ENCODE results near the gene TRUB2. TPM values are rescaled to one million over a fixed set of nuclear protein-coding genes. Genes with fewer than 3 reads are reported as not detected.
A peak's percentile ranks its signal among the peaks of the same experiment; 100 is the strongest.

The TRUB2 gene
- polyA plus RNA-seq, 6 donors from 2014 or later, result 12.7 to 23.4 (median 22.1) TPM

GRCh38 chr9:128335914-128336313, 13.7 kb upstream of the TRUB2 start:
- no peaks in the 10 kb centered on the region for H3K36me3 Mint-ChIP-seq
- ATAC-seq (ENCODE audit: low read depth in 2 of 2) (no peak), DNase-seq (no peak)
- no peaks in the 10 kb centered on the region for H3K27me3 Mint-ChIP-seq
- H3K4me1 Mint-ChIP-seq, result peaks cover 0 to 5% (median 0%) of the 10 kb centered on the region in 3 donors
- no peaks in the 10 kb centered on the region for H3K9me3 Mint-ChIP-seq
- no peak overlapping the region for H3K4me3 Mint-ChIP-seq
- H3K27ac Mint-ChIP-seq, result peak overlapping the region in 2 of 6 donors; percentile 34 to 47

GRCh38 chr9:128335161-128335560, 12.9 kb upstream of the TRUB2 start:
- H3K4me1 Mint-ChIP-seq, result peaks cover 0 to 5% (median 0%) of the 10 kb centered on the region in 3 donors
- H3K27me3 Mint-ChIP-seq, result no peaks in the 10 kb centered on the region
- H3K36me3 Mint-ChIP-seq, result no peaks in the 10 kb centered on the region
- DNase-seq, result no peak
- H3K27ac Mint-ChIP-seq, result no peak overlapping the region
- no peaks in the 10 kb centered on the region for H3K9me3 Mint-ChIP-seq
- ATAC-seq (ENCODE audit: low read depth in 2 of 2), result no peak
- H3K4me3 Mint-ChIP-seq, result peak overlapping the region in 1 of 8 donors; percentile 18

- Mint-ChIP-seq H3K9me3 (no peaks in the 10 kb centered on the region), H3K27me3 (no peaks in the 10 kb centered on the region), H3K4me3 (no peak overlapping the region), H3K27ac (no peak overlapping the region), H3K4me1 (no peaks in the 10 kb centered on the region), H3K36me3 (no peaks in the 10 kb centered on the region)
- ATAC-seq (ENCODE audit: low read depth in 2 of 2), result no peak
- no peak for DNase-seq
Observed at GRCh38 chr9:128333451-128333869, 11.2 kb upstream of the TRUB2 start.

- Mint-ChIP-seq H3K36me3 (no peaks in the 10 kb centered on the region), H3K27ac (no peak overlapping the region), H3K4me1 (peaks cover 15 to 38% (median 35%) of the 10 kb centered on the region in 3 donors), H3K27me3 (no peaks in the 10 kb centered on the region), H3K9me3 (no peaks in the 10 kb centered on the region), H3K4me3 (peak overlapping the region in 3 of 8 donors; percentile 35 to 61 (median 56))
- DNase-seq (no peak), ATAC-seq (ENCODE audit: low read depth in 2 of 2) (no peak)
Observed at GRCh38 chr9:128325629-128326028, 3.4 kb upstream of the TRUB2 start.

- Mint-ChIP-seq H3K4me3 (peak overlapping the region in 6 of 8 donors; percentile 10 to 99 (median 50)), H3K27me3 (no peaks in the 10 kb centered on the region), H3K36me3 (no peaks in the 10 kb centered on the region), H3K4me1 (peaks cover 15 to 38% (median 35%) of the 10 kb centered on the region in 3 donors), H3K9me3 (no peaks in the 10 kb centered on the region), H3K27ac (no peak overlapping the region)
- ATAC-seq (ENCODE audit: low read depth in 2 of 2), result no peak
- no peak for DNase-seq
Observed at GRCh38 chr9:128324401-128324800, 2.2 kb upstream of the TRUB2 start.

GRCh38 chr9:128323791-128324190, 1.5 kb upstream of the TRUB2 start:
- no peaks in the 10 kb centered on the region for H3K27me3 Mint-ChIP-seq
- H3K9me3 Mint-ChIP-seq, result no peaks in the 10 kb centered on the region
- H3K36me3 Mint-ChIP-seq, result no peaks in the 10 kb centered on the region
- DNase-seq, result no peak
- no peak for ATAC-seq (ENCODE audit: low read depth in 2 of 2)
- H3K4me1 Mint-ChIP-seq, result peaks cover 15 to 38% (median 35%) of the 10 kb centered on the region in 3 donors
- H3K27ac Mint-ChIP-seq, result peak overlapping the region in 2 of 6 donors; percentile 55 to 70
- H3K4me3 Mint-ChIP-seq, result peak overlapping the region; percentile 75 to 99 (median 96)

- no peaks in the 10 kb centered on the region for H3K36me3 Mint-ChIP-seq
- H3K4me3 Mint-ChIP-seq, result peak overlapping the region; percentile 94 to 99 (median 97)
- ATAC-seq (ENCODE audit: low read depth in 2 of 2) (no peak), DNase-seq (no peak)
- peak overlapping the region; percentile 44 to 99 (median 96) for H3K27ac Mint-ChIP-seq
- no peaks in the 10 kb centered on the region for H3K9me3 Mint-ChIP-seq
- peaks cover 15 to 38% (median 35%) of the 10 kb centered on the region in 3 donors for H3K4me1 Mint-ChIP-seq
- no peaks in the 10 kb centered on the region for H3K27me3 Mint-ChIP-seq
Observed at GRCh38 chr9:128323212-128323730, 1.0 kb upstream of the TRUB2 start.

GRCh38 chr9:128321879-128322403, 306 bp downstream of the TRUB2 start:
- H3K27ac Mint-ChIP-seq, result peak overlapping the region; percentile 96 to 99 (median 97)
- ATAC-seq (ENCODE audit: low read depth in 2 of 2), result no peak
- H3K4me1 Mint-ChIP-seq, result peaks cover 15 to 40% (median 29%) of the 10 kb centered on the region in 3 donors
- no peaks in the 10 kb centered on the region for H3K36me3 Mint-ChIP-seq
- H3K9me3 Mint-ChIP-seq, result no peaks in the 10 kb centered on the region
- DNase-seq, result no peak
- H3K4me3 Mint-ChIP-seq, result peak overlapping the region; percentile 94 to 99 (median 97)
- no peaks in the 10 kb centered on the region for H3K27me3 Mint-ChIP-seq

GRCh38 chr9:128321343-128321742, 904 bp downstream of the TRUB2 start:
- H3K9me3 Mint-ChIP-seq, result no peaks in the 10 kb centered on the region
- H3K4me3 Mint-ChIP-seq, result peak overlapping the region in 6 of 8 donors; percentile 94 to 99 (median 97)
- no peak for DNase-seq
- no peak for ATAC-seq (ENCODE audit: low read depth in 2 of 2)
- peak overlapping the region in 2 of 6 donors; percentile 96 to 99 for H3K27ac Mint-ChIP-seq
- H3K36me3 Mint-ChIP-seq, result no peaks in the 10 kb centered on the region
- no peaks in the 10 kb centered on the region for H3K27me3 Mint-ChIP-seq
- H3K4me1 Mint-ChIP-seq, result peaks cover 15 to 46% (median 29%) of the 10 kb centered on the region in 3 donors

GRCh38 chr9:128317629-128318028, 4.6 kb downstream of the TRUB2 start:
- ATAC-seq (ENCODE audit: low read depth in 2 of 2), result no peak
- H3K9me3 Mint-ChIP-seq, result no peaks in the 10 kb centered on the region
- H3K27ac Mint-ChIP-seq, result no peak overlapping the region
- H3K4me3 Mint-ChIP-seq, result peak overlapping the region in 1 of 8 donors; percentile 55
- peaks cover 8 to 17% (median 12%) of the 10 kb centered on the region in 3 donors for H3K4me1 Mint-ChIP-seq
- H3K36me3 Mint-ChIP-seq, result no peaks in the 10 kb centered on the region
- H3K27me3 Mint-ChIP-seq, result no peaks in the 10 kb centered on the region
- DNase-seq, result no peak

GRCh38 chr9:128316421-128316820, 5.8 kb downstream of the TRUB2 start:
- peaks cover 0 to under 1% of the 10 kb centered on the region in 2 donors for H3K36me3 Mint-ChIP-seq
- peaks cover 0 to 9% (median under 1%) of the 10 kb centered on the region in 3 donors for H3K4me1 Mint-ChIP-seq
- DNase-seq (no peak), ATAC-seq (ENCODE audit: low read depth in 2 of 2) (no peak)
- no peaks in the 10 kb centered on the region for H3K27me3 Mint-ChIP-seq
- H3K27ac Mint-ChIP-seq, result no peak overlapping the region
- H3K4me3 Mint-ChIP-seq, result no peak overlapping the region
- no peaks in the 10 kb centered on the region for H3K9me3 Mint-ChIP-seq

GRCh38 chr9:128314697-128315096, 7.5 kb downstream of the TRUB2 start:
- no peak overlapping the region for H3K27ac Mint-ChIP-seq
- no peaks in the 10 kb centered on the region for H3K9me3 Mint-ChIP-seq
- peaks cover 0 to 7% of the 10 kb centered on the region in 2 donors for H3K36me3 Mint-ChIP-seq
- H3K4me3 Mint-ChIP-seq, result no peak overlapping the region
- H3K4me1 Mint-ChIP-seq, result peaks cover 0 to 7% (median 0%) of the 10 kb centered on the region in 3 donors
- H3K27me3 Mint-ChIP-seq, result no peaks in the 10 kb centered on the region
- ATAC-seq (ENCODE audit: low read depth in 2 of 2) (no peak), DNase-seq (no peak)

- Mint-ChIP-seq H3K4me3 (no peak overlapping the region), H3K9me3 (no peaks in the 10 kb centered on the region), H3K27ac (no peak overlapping the region), H3K27me3 (no peaks in the 10 kb centered on the region), H3K36me3 (peaks cover 5 to 15% of the 10 kb centered on the region in 2 donors), H3K4me1 (no peaks in the 10 kb centered on the region)
- ATAC-seq (ENCODE audit: low read depth in 2 of 2), result no peak
- no peak for DNase-seq
Observed at GRCh38 chr9:128310461-128310860, 11.8 kb downstream of the TRUB2 start.

- Mint-ChIP-seq H3K4me1 (no peaks in the 10 kb centered on the region), H3K9me3 (no peaks in the 10 kb centered on the region), H3K36me3 (peaks cover 5 to 15% of the 10 kb centered on the region in 2 donors), H3K4me3 (peak overlapping the region in 1 of 8 donors; percentile 44), H3K27ac (no peak overlapping the region), H3K27me3 (no peaks in the 10 kb centered on the region)
- ATAC-seq (ENCODE audit: low read depth in 2 of 2) (no peak), DNase-seq (no peak)
Observed at GRCh38 chr9:128309551-128309950, 12.7 kb downstream of the TRUB2 start.

All from naive B cell (primary cell).